WTC11 (cell line): ENCODE results near the gene ARL8A.

Experiments
- CTCF ChIP-seq: fragments of 200-600 bp; IDR thresholded peaks from 2 replicates; pipeline ENCODE4 v1.8.0; 2022; ENCODE audit warnings: antibody characterized with exemption
- TCF7 ChIP-seq: sonication (generic); formaldehyde crosslinking; IDR thresholded peaks from 2 replicates; pipeline ENCODE4 v1.8.0; 2022; ENCODE audit warnings: mild to moderate bottlenecking, low read depth, missing genetic modification reagents, moderate library complexity

- TF ChIP-seq TCF7 (no peak), CTCF (no peak)
Observed at GRCh38 chr1:202110977-202111376, 33.6 kb downstream of the ARL8A start.
